Fibroblast of pulmonary artery (primary cell): Measurements from ENCODE around the gene UCMA.

Source experiments
- DNase-seq: peaks from one replicate; pipeline ENCODE4 v3.0.0-alpha.2; 2010; ENCODE audit warnings: low read depth
- H3K4me3 ChIP-seq: replicated peaks from 2 replicates; pipeline ENCODE4 v1.5.1; 2011; ENCODE audit warnings: low read depth, mild to moderate bottlenecking, control low read depth, low read length, moderate library complexity
- CTCF ChIP-seq: IDR thresholded peaks from 2 replicates; pipeline ENCODE4 v1.5.1; 2011; ENCODE audit warnings: mild to moderate bottlenecking, control low read depth, low read length, inconsistent platforms; ENCODE audit errors: missing control alignments

The UCMA gene

GRCh38 chr10:13189961-13190360 is 44.2 kb downstream of the UCMA start:
- peak; percentile 59 for DNase-seq
- TF ChIP-seq CTCF = no peak

GRCh38 chr10:13188593-13188992 is 45.6 kb downstream of the UCMA start:
- no peak for TF ChIP-seq CTCF
- no peak overlapping the region for H3K4me3 ChIP-seq
- DNase-seq = no peak

More at GRCh38 chr10:13189961-13190360, 44.2 kb downstream of the UCMA start:
- H3K4me3 ChIP-seq = no peak overlapping the region

GRCh38 chr10:13187135-13187534 is 47.0 kb downstream of the UCMA start:
- DNase-seq = no peak
- no peak for TF ChIP-seq CTCF

GRCh38 chr10:13184730-13185514 is 49.3 kb downstream of the UCMA start:
- H3K4me3 ChIP-seq = no peak overlapping the region
- TF ChIP-seq CTCF = no peak
- no peak for DNase-seq

More at GRCh38 chr10:13187135-13187534, 47.0 kb downstream of the UCMA start:
- H3K4me3 ChIP-seq = no peak overlapping the region

GRCh38 chr10:13184276-13184675 is 49.9 kb downstream of the UCMA start:
- no peak for TF ChIP-seq CTCF
- no peak overlapping the region for H3K4me3 ChIP-seq
- no peak for DNase-seq

GRCh38 chr10:13183625-13184024 is 50.5 kb downstream of the UCMA start:
- no peak overlapping the region for H3K4me3 ChIP-seq
- DNase-seq = no peak
- TF ChIP-seq CTCF = no peak

- H3K4me3 ChIP-seq = no peak overlapping the region
- no peak for TF ChIP-seq CTCF
- no peak for DNase-seq
Observed at GRCh38 chr10:13182424-13182823, 51.8 kb downstream of the UCMA start.
